ENCODE data around the gene RTP2.

- TF ChIP-seq TSHZ2 (CRISPR knock-in tag; IDR thresholded peaks at IDR 0.05) (no peak), ESRRG (CRISPR knock-in tag; IDR thresholded peaks at IDR 0.05) (no peak), ISL1 (CRISPR knock-in tag; IDR thresholded peaks at IDR 0.05) (no peak), ZFP3 (CRISPR knock-in tag; IDR thresholded peaks at IDR 0.05) (no peak)
Observed at GRCh38 chr3:187725653-187726370, 23.5 kb upstream of the RTP2 start.

Data from SK-N-SH treated with all-trans-retinoic acid at 6 μM for 48 hours (cell line).